Muscle of leg (tissue), 11 donors: ENCODE measurements around the gene CHCHD4. TPM values are rescaled to one million over a fixed set of nuclear protein-coding genes. Genes with fewer than 3 reads are reported as not detected.

Experiments
- DNase-seq: peaks from one replicate; pipeline ENCODE4 v3.0.0; 2013
- H3K27ac ChIP-seq: one replicate; pipeline ENCODE4 v1.5.1; 2013; ENCODE audit warnings: mild to moderate bottlenecking, low read length, control low read depth
- H3K27me3 ChIP-seq: one replicate; pipeline ENCODE4 v1.6.1; 2013; ENCODE audit warnings: low read length; ENCODE audit not compliant: control insufficient read depth, insufficient read depth
- H3K36me3 ChIP-seq: one replicate; pipeline ENCODE4 v1.6.1; 2013; ENCODE audit warnings: low read length; ENCODE audit not compliant: control insufficient read depth, insufficient read depth
- H3K4me1 ChIP-seq: one replicate; pipeline ENCODE4 v1.6.1; 2013; ENCODE audit warnings: low read length; ENCODE audit not compliant: control insufficient read depth, insufficient read depth
- H3K4me3 ChIP-seq: one replicate; pipeline ENCODE4 v1.5.1; 2013; ENCODE audit warnings: low read length, control low read depth
- H3K9me3 ChIP-seq: replicated peaks from 2 replicates; pipeline ENCODE4 v1.6.1; 2013; ENCODE audit warnings: low read depth, low read length; ENCODE audit not compliant: control insufficient read depth
- WGBS: methylation state at CpG from one replicate; pipeline ENCODE4 v1.1.5; 2013; ENCODE audit warnings: missing lambda C conversion rate; ENCODE audit not compliant: insufficient coverage; 5-methylcytosine and 5-hydroxymethylcytosine counted together
- polyA plus RNA-seq, 8 donors: library from polyadenylated mRNA; unstranded; fragments of 120-200 nt; gene quantifications; one replicate each; pipeline versions ENCODE4 v1.2.1 to v1.2.3, GENCODE V29; 2013; ENCODE audit warnings: inconsistent platforms in 1 of 8, low replicate concordance in 1 of 8; ENCODE audit not compliant: insufficient read length in 8 of 8, insufficient read depth in 1 of 8
- total RNA-seq: library from RNA; stranded (reverse); fragments of 120-200 nt; gene quantifications from one replicate; pipeline ENCODE4 v1.2.4, GENCODE V29; 2013

CHCHD4 gene
- total and polyA plus RNA-seq, 9 donors = 12.1 to 15.3 (median 13.0) TPM

- no peaks in the 10 kb centered on the region for H3K9me3 ChIP-seq
- H3K36me3 ChIP-seq = peaks cover 65% of the 10 kb centered on the region
- WGBS = 29% methylated on average over 2 of the region's 7 CpGs
- peak overlapping the region; percentile 88 for H3K27ac ChIP-seq
- DNase-seq = peak; percentile 98
- no peaks in the 10 kb centered on the region for H3K27me3 ChIP-seq
- H3K4me1 ChIP-seq = peaks cover 27% of the 10 kb centered on the region
- no peak overlapping the region for H3K4me3 ChIP-seq
Observed at GRCh38 chr3:14144423-14145075, 19.9 kb upstream of the CHCHD4 start.

GRCh38 chr3:14143271-14144225 lies 18.9 kb upstream of the CHCHD4 start:
- H3K4me3 ChIP-seq = no peak overlapping the region
- H3K9me3 ChIP-seq = no peaks in the 10 kb centered on the region
- peaks cover 71% of the 10 kb centered on the region for H3K36me3 ChIP-seq
- DNase-seq = peak; percentile 71
- H3K4me1 ChIP-seq = peaks cover 29% of the 10 kb centered on the region
- H3K27me3 ChIP-seq = no peaks in the 10 kb centered on the region
- H3K27ac ChIP-seq = peak overlapping the region; percentile 88
- WGBS = 13% methylated on average over 2 of the region's 7 CpGs

- Histone ChIP-seq H3K4me3 (no peak overlapping the region), H3K9me3 (no peaks in the 10 kb centered on the region), H3K27me3 (no peaks in the 10 kb centered on the region), H3K36me3 (peaks cover 71% of the 10 kb centered on the region), H3K27ac (peak overlapping the region; percentile 88), H3K4me1 (peaks cover 37% of the 10 kb centered on the region)
- 93% methylated on average over 3 of the region's 8 CpGs for WGBS
- no peak for DNase-seq
Observed at GRCh38 chr3:14142567-14143270, 18.0 kb upstream of the CHCHD4 start.

GRCh38 chr3:14141602-14142341 lies 17.1 kb upstream of the CHCHD4 start:
- no peak for DNase-seq
- Histone ChIP-seq H3K9me3 (no peaks in the 10 kb centered on the region), H3K27me3 (no peaks in the 10 kb centered on the region), H3K4me3 (no peak overlapping the region), H3K27ac (no peak overlapping the region), H3K4me1 (peaks cover 46% of the 10 kb centered on the region), H3K36me3 (peaks cover 71% of the 10 kb centered on the region)
- WGBS = 88% methylated on average over 19 of the region's 19 CpGs

GRCh38 chr3:14141144-14141543 lies 16.5 kb upstream of the CHCHD4 start:
- DNase-seq = no peak
- no peaks in the 10 kb centered on the region for H3K27me3 ChIP-seq
- no peaks in the 10 kb centered on the region for H3K9me3 ChIP-seq
- H3K4me1 ChIP-seq = peaks cover 48% of the 10 kb centered on the region
- no CpG with 5 or more reads among the region's 2 CpGs for WGBS
- no peak overlapping the region for H3K4me3 ChIP-seq
- H3K27ac ChIP-seq = no peak overlapping the region
- H3K36me3 ChIP-seq = peaks cover 70% of the 10 kb centered on the region

GRCh38 chr3:14140668-14141067 lies 16.0 kb upstream of the CHCHD4 start:
- WGBS = 96% methylated on average over 2 of the region's 2 CpGs
- H3K9me3 ChIP-seq = no peaks in the 10 kb centered on the region
- no peak overlapping the region for H3K27ac ChIP-seq
- peaks cover 70% of the 10 kb centered on the region for H3K36me3 ChIP-seq
- no peak for DNase-seq
- peaks cover 45% of the 10 kb centered on the region for H3K4me1 ChIP-seq
- no peak overlapping the region for H3K4me3 ChIP-seq
- H3K27me3 ChIP-seq = no peaks in the 10 kb centered on the region

- peaks cover 37% of the 10 kb centered on the region for H3K4me1 ChIP-seq
- no peak for DNase-seq
- H3K27ac ChIP-seq = no peak overlapping the region
- H3K9me3 ChIP-seq = no peaks in the 10 kb centered on the region
- H3K27me3 ChIP-seq = no peaks in the 10 kb centered on the region
- 73% methylated on average over 4 of the region's 5 CpGs for WGBS
- H3K4me3 ChIP-seq = no peak overlapping the region
- peaks cover 76% of the 10 kb centered on the region for H3K36me3 ChIP-seq
Observed at GRCh38 chr3:14139771-14140170, 15.1 kb upstream of the CHCHD4 start.

GRCh38 chr3:14138878-14139655 lies 14.4 kb upstream of the CHCHD4 start:
- no peak overlapping the region for H3K27ac ChIP-seq
- H3K4me3 ChIP-seq = no peak overlapping the region
- no peak for DNase-seq
- peaks cover 31% of the 10 kb centered on the region for H3K4me1 ChIP-seq
- no peaks in the 10 kb centered on the region for H3K9me3 ChIP-seq
- WGBS = 88% methylated on average over 10 of the region's 14 CpGs
- peaks cover 83% of the 10 kb centered on the region for H3K36me3 ChIP-seq
- no peaks in the 10 kb centered on the region for H3K27me3 ChIP-seq
